HG03439 (cell line): ENCODE data around the gene ZNRD2.

Source experiments
- ATAC-seq: cut with Tn5 transposase; IDR thresholded peaks from one replicate; pipeline ENCODE4 v1.9.1; 2021; ENCODE audit warnings: mild to moderate bottlenecking, moderate library complexity; ENCODE audit not compliant: unreplicated experiment

ZNRD2 gene

GRCh38 chr11:65585396-65586246 is 15.3 kb downstream of the ZNRD2 start:
- ATAC-seq: no peak

DNA sequence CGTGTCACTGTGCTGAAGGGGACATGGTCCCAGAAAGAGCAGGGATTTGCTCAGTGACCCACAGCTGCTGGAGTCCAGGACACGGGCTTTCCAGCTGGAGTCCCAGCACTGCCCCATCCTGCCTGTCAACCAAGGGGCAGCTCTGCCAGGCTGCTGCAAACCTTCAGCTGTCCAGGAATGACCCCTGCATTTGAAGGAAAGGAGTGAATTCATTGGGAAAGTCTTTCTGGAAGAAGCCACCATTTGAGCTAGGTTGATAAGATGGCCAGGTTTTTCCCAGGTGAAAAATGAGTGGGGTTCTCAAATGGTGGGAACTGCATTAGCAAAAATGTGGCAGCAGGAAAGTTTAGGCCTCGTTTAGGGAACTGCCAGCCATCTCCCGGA is 16.0 kb downstream of the ZNRD2 start:
- no peak for ATAC-seq

DNA sequence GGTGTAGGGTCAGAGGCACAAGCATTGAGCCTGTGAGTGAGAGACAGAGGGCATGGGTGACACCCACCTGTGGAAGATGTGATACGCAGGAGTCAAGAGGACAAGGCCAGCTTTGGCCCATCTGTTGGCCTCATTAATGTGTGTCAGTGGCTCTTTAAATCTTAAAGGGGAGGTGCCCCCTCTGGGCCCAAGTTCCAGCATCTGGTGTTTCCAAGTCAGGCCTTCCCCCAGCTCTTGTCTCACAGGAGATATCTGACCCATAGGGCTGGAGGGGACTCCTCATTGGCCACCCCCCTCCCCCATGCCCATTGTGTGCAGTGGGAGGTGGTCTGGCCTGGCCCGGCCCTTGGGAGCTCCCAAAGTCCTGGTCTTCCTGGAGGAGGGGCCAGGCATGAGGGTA is 16.4 kb downstream of the ZNRD2 start:
- no peak for ATAC-seq

GRCh38 chr11:65588199-65589054 is 18.1 kb downstream of the ZNRD2 start:
- ATAC-seq: peak; percentile 81

GRCh38 chr11:65589444-65590239 is 19.4 kb downstream of the ZNRD2 start:
- no peak for ATAC-seq

- no peak for ATAC-seq
Measured at GRCh38 chr11:65590240-65590738, 20.0 kb downstream of the ZNRD2 start.

DNA sequence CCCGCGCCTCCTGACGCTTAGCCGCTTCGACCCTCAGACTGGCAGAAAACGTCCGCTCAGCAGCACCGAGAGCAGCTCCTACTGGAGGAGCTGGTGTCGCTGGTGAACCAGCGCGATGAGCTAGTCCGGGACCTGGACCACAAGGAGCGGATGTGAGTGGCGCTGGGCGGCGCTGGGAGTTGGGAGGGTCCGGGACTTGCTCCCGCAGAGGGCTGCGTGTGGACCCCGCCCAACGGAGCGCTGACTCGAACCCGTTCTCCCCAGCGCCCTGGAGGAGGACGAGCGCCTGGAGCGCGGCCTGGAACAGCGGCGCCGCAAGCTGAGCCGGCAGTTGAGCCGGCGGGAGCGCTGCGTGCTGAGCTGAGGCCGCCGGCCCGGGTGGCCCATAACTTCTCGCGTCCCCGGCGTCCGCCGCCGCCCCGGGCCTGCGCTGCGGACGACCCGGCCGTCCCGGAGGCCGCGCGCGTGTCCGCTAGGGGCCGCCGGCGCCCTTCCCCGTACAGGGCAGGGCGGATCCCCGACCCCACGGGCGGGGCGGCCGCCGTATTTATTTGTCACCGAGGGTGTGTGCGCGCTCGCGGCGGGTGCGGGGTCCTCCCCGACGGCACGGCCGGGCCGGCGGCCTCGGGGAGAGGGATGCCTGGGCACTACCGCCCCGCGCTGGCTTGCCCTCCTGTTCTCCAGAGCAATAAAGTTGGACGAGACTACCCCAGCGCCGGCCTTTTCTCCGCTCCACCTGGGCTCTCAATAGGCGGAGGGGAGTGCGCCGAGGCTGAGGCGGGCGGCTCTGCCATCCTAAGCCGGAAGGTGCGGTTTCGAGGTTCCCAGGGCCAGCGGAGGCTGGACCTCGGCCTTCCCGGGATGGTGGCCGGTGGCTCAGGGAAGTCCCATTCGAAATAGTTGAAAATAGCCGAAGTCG is 21.9 kb downstream of the ZNRD2 start:
- no peak for ATAC-seq

- no peak for ATAC-seq
Measured at GRCh38 chr11:65592858-65593517, 22.7 kb downstream of the ZNRD2 start.

DNA sequence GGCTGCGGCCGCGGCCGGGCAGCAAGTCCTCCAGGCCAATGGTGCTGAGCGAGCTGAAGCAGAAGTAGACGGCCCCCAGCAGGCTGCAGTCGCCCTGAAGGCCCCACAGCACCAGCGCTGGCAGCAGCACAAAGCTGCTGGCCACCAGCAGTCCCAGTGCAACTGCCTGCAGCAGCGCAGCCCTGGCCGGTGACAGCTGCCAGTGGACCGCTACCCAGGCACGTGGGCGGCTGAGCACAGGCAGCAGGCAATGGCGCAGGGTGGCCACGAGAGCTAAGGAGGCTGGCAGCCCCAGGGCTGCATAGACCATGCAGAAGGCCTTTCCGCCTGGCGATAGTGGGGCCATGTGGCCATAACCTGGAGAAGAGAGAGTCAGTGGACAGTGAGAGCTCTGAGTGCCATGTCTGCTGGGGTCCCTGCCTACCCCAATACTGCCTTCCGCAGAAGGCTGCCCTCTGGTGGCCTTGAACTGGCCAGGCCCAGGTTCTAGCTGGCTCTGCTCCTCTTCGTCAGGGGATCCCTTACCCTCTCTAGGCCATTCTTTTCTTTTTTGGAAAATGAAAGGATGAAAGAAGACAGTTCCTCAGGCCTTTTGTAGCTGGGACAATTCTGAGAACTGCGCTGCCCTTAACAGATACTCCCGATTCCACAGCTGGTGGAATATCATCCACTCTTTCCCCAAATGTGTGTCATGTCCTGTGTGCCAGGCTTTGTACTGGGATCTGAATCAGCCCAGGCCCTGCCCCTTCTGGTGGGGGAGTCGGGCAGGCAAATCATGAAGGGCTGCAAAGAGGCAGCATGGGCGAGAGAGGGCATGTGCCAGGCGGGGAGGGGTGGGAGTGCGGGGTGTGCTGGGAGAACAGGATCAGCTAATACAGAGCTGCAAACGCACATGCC is 23.5 kb downstream of the ZNRD2 start:
- ATAC-seq: no peak

- no peak for ATAC-seq
Measured at GRCh38 chr11:65595131-65595530, 24.9 kb downstream of the ZNRD2 start.

DNA sequence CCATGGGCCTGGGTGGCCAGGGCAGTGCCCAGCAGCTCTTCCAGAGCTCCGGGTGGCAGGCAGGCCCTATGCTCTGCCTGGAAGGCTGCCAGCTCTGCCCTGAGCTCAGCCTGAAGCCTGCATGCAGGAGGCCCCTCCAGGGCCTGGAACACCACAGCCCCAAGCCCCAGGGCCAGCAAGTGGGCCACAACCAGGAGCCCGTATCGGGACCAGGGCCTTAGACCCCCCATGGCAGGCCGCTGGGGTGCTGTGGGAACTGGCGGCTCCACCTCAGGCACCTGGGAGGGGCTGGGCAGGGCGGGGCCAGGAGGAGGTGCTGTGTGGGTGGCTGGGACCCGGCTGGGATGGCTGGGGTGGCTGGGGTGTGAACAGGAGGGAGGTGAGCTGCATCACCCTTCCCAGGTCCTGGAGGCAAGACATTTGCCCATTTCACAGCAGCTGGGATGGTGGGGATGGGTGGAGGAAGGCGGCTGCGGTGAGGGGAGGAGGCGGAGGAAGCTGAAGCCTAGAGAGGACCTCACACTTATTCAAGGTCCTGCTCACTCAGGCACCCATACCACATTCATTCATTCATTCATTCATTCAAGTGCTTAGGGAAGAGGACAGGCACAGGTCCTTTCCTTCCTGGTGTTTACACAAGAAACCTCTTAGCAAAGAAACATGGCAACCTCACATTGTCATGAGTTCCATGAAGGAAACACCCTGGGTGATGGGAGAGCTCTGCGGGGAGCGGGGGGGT is 25.4 kb downstream of the ZNRD2 start, which contains the start of gene KCNK7:
Gene KCNK7, minus strand, starts transcription at position 258 of the 739 bp plus-strand sequence. Its CDS starts 28 bp downstream, at position 230.
- ATAC-seq: no peak

- ATAC-seq: no peak
Measured at GRCh38 chr11:65596520-65596919, 26.2 kb downstream of the ZNRD2 start.

- no peak for ATAC-seq
Measured at GRCh38 chr11:65598258-65598699, 28.0 kb downstream of the ZNRD2 start.

- ATAC-seq: no peak
Measured at GRCh38 chr11:65599216-65599954, 29.1 kb downstream of the ZNRD2 start.

GRCh38 chr11:65599955-65600246 is 29.6 kb downstream of the ZNRD2 start:
- ATAC-seq: no peak

DNA sequence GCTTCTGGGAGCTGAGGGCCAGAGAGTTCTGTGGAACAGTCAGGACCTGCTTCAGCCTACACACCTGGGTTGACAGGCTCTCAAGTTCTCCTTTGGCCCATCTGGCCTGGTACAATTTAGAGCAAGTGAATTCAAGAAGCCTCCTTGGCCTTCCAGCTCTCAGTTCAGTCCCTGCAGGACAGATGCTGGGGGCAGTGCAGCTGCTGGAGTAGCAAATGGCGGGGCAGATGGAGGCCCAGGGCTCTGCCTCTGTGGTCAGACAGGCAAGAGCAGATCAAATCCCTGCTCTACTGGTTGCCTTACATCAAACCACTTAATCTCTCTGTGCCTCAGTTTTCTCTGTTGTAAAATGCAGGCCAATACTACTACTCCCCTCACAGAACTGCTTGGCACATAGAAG is 34.0 kb downstream of the ZNRD2 start:
- no peak for ATAC-seq
